T-helper 2 cell treated with Interferon-gamma antibody and Interleukin-4, amounts not matched to agents 100 ng/mL and 5 ng/mL, for 36 hours (primary cell): Measurements from ENCODE around the gene NDUFV1. TPM values are rescaled to one million over a fixed set of nuclear protein-coding genes. Genes with fewer than 3 reads are reported as not detected.

Experiments used
- intact Hi-C: fragments of 100-400 bp; cut with micrococcal nuclease; formaldehyde crosslinking; loops from one replicate; pipeline ENCODE4 v1.15.1; 2023
- total RNA-seq: library from RNA; stranded (reverse); gene quantifications from 2 replicates; pipeline ENCODE4 v1.2.3, GENCODE V29; 2022

Gene NDUFV1
- total RNA-seq, 1 donor from 2014 or later = 219 TPM

DNA sequence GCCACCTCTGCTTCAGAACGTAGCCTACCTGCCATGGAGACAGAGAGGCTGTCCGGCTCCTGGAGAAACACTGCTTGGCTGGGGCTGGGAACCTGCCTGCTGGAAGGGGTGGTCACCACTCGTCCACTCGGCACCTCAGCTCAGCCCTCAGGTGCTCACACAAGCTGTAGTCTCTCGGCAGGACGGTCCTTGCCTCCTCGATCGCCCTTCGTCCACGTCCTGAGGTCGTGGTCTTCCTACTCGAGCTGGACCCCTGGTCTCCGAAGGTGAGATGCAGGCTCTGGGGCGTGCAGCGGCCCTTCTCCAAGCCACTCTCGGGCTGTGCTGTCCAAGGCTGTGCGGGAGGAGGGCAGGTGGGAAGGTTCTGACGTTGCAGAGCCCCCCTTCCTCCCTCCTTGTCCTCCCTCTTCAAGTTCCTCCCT lies 32.7 kb downstream of the NDUFV1 start, which contains the start of gene TBX10:
Gene TBX10, minus strand, starts transcription at position 326 of the 422 bp plus-strand sequence. Its CDS starts 291 bp downstream, at position 35.
- intact Hi-C loops = no loop called here

DNA sequence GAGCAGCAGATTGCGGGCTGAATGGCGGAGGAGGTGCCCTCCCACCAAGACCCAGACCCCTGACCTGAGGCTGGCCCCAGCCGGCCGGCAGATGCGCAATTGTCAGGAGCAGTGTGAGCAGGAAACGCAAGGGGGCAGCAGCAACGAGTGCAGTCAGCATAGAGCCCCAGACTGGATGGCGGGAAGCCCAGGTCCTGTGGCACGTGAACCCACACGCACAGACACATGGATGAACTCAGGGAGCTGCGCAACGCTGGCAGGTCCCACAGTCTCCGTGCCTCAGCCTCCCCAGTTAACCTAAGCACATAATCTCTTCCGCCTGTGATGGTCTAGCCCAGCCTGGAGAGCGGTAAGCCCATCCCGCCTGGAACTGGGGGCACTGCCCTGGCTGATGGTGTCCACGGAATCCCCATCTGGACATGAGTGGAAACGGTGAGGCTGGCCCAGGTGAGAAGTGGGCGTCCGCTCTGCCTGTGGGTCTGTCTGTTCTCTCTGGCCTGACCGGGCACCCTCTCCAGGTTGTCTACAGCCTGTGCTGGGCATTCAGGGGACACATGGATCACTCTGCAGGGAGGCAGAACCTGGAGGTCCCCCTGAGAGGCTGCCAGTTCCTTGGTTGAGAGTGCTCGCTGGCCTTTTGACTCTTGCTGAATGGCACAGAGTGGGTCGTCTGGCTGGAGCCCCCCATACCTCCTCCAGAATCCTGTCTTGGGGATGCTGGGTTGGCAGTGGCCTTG lies 33.5 kb downstream of the NDUFV1 start:
- intact Hi-C loops = no loop called here

DNA sequence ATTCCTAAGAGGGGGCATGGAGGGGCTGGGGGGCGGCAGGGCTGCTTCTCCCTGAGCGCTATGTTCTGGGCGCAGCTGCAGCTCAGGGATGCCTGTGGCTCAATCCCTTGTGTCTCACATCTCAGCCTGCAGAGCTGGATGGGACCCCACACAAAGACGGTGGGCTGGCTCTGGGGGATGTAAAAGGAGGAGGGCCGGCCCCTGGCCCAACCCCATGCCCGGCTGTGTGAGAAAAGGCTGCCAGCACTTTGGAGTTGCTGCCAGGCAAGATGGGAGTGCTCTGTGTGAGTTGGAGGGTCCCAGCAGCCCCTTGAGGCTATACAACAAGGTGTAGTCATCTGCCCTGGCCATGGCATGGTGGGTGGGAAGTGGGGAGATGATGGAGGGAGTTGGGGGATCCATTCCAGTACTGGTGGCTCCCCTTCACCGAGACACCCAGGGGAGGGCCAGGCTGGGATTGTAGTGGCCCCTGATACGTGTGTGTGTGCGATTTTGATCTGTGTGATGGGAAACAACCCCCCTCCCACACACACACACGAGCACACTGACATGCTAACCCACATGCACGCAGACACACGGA lies 34.1 kb downstream of the NDUFV1 start:
- intact Hi-C loops = no loop called here

DNA sequence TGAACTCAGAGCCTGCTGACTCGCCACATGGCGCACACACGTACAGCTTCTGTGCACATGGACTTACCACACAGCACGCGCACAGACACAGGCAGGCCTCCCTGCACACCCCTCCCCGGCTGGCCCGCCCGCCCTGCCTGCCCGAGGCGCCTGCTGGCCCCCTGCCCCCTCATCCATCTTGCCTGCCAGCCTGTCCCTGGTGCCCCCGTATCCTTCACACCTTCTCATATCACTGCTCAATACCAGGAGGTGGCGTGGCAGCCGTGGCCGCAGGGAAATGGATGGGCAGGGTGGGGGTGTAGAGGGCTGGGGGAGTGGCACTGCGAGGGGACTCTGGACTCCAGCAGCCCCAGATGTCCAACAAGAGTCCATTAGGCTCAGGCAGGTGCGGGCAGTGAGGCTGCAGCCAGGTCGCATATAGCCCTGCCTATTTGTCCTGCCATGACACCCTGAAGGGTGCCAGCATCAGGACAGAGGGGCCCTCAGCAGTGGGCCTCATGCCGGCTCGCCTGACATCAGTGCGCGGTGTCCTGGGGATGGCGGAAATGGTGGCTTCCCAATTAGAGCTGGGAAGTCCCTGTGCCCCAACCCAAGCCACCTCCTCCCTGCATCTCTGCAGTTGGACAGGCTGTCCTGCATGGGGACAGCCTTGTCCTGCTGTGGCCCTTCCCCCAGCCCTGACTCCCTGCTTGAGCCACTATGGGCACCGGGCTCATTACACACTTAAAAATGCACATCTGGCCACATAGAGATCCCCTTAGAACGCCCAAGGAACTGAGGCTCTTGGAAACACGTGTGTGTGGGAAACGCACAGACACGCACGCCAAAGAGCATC lies 34.8 kb downstream of the NDUFV1 start:
- intact Hi-C loops = no loop called here

DNA sequence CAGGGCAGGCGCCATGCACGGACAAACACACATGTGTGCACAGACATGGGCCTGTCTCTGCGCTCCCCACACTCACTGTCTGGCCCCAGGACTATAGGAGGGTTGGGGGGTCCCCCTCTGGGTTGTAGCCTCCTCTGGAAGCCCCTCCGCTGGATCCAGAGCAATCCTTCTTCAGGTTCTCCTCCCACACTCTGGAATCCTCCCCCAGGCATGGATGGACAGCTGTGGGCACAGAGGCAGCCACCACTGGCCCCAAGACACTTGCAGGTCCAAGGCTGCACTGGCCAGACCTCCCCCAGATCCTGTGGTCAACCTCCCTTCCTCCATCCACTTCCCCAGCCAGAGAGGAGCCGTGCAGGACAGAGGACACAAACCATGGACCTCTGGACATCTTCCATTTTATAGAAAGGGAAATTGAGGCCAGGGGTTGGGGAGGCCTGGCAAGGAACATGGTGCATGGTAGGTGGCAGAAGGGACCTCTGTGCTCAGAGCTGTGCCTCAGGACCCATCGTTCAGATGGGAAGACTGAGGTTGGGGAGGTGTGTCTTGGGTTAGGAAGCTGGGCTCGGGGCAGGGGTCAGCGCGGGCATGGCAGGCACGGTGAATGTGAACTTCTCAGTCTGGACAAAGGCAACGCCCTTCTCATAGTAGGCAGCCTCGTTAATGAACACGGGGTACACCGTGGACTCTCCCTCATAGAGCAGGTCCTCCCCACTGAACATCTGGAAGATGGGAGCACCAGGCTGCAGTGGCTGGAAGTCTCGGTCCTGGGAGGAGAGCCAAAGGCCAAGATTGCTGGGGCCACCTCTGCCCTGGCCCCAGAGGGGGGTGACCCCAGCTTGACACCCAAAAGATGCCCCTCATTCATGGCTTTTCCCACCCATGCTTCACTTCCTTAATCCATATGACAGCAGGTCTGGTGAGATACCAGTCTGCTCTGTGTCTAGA lies 35.7 kb downstream of the NDUFV1 start:
- intact Hi-C loops = no loop called here

DNA sequence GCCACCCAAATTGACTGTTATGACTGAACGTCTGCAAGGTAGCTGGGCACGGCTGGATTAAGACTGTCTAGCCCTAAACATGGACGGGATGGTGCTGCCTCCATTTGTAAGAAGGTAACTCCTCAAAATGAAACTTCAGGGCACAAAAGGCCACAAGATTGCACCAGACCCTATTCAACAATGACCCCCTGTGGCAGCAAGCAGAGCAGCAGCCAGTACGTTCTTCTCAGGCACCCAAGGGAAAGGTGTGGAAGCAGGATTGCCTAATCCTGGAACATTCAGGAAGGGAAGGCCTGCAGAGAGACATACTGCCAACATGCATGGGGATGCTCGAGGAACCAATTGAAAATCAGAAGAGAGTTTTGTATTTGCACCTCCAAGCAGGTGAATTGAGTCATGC lies 37.3 kb downstream of the NDUFV1 start:
- intact Hi-C loops = no loop called here

DNA sequence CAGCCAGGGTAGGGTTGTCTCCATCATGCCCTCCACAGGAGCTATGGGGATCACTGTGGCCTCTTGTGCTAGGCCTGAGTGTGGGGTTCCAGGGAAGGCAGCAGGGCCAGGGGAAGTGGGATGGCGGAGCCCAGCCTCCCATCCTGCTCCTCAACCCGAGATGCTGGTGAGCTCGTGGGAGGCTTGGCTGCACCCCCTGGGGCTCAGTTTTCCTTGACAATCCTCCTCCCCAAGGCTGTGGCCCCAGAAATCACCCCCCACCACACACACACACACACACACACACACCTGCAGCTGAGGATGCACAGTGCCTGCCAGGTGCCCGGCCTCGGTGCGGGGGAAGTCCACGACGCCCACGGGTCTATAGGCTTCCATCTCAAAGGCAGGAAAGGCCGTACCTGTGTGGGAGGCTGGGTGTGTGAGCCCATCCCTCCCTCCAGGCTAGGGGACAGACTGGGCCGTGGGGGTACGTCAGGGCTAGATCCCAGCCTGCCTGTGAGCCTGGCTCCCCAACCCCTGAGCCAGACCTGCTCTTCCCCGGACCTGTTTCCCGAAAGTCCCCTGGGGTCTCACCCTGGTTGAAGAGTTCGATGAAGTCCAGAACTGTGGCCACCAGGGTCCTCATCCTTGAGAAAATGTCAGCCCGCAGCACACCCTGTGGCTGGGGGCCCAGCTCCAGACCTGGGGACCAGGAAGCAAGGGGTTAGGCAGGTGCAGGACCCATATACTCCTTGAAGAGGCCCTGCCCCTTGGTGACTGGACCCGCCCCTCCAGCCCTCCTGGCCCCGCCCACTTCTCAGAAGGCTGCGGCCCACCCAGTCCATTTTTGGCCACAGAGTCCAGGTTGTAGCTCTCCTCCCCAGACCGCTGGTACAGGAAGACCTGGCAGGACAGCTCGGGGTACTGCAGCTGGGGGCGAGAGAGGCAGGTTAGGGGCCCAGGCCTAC lies 38.0 kb downstream of the NDUFV1 start:
- intact Hi-C loops = no loop called here

DNA sequence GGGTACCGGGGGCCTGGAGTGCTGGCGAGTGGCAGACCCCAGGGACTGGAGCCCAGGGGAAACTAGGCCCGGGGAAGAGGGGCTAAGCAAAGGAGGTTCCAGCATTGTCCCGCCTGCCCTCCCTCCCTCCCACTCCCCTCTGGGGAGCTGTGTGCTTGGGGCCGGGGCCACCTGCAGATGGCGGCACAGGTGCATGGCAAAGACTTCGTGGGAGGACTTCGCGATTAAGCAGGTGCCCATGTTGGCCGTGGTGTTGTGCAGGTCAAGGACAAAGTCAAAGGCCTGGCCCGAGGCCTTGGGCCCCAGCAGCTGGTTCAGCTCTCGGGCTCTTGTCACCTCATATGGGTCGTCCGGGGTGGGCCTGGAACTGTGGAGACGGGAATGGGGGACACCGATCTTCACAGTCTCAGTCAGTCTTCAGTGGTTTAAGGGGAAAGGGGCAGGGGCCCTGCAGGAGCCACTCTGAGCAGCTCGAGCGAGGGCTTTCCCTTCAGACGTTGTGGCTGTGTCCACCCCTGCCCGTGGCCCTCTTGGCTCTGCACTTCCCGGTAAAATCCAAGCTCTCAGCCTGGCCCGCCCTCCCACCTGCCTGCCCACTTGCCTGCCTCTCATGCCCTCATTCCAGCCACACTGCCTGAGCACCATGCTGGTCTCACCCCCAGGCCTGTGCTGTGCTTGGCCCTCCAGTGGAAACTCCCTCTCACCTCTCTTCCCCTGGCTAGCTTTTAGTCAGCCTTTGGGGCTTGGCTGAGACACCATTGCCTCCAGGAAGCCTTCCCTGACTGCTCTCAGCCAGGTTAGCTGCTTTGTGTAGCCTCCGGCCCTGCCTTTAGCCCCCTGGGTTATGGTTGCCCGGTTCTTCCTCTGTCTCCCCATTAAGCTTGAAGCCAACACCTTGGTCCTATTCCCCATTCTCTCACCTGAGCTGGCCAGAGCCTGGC lies 39.1 kb downstream of the NDUFV1 start:
- intact Hi-C loops = no loop called here

DNA sequence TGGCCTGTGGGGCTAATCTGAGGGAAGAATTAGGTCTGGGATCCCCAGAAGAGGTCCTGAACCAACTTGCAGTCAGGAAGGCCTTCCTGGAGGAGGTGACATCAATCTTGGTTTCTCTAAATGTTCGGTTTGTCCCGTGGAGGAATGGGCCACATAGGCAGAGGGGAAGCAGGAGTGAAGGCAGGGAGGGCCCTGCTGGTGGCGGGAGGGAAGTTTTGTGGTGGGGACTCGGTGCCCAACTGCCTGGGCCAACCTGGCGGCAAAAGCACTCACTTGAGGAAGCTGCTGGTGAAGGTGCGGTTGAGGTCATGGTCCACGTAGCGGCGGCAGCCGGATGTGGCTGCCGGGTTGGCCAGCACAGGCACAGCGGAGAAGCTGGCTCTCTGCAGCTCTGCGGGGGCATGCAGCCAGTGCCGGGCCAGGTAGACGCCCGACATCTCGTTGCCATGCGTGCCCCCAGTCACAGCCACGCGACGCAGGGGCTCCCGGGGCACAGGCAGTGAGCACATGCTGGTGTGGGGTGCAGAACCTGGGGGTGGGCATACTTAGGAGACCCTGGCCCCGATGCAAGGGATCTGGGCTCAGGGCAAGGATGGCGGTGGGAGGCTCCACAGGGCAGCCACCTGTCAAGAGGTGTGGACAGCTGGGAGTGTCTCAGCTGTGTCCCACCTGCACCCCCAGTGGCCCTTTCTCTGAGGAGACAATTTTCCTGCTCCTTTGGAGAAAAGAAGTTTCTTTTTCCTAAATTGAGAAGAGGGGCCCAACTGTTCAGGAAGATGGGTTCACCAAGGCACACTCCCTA lies 40.0 kb downstream of the NDUFV1 start:
- intact Hi-C loops = no loop called here

DNA sequence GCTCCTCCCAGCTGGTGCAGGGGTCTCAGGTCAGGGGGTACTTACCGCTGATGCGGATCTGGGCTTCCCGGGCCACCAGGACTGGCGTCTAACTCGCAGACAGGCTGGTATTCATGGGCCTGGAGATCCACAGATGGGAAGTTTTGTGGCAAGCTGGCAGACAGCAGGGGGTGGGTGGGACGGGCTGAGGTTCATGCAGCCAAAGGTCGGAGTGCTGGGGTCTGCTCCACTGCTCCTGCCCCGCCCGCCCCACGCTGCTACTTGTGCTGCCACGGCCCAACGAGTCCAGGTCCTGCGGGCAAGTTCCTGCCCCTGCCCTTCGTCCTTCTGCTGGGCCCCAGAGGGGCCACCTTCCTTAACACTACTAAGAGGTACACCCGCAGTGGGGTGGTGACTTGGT lies 40.7 kb downstream of the NDUFV1 start:
- intact Hi-C loops = no loop called here

DNA sequence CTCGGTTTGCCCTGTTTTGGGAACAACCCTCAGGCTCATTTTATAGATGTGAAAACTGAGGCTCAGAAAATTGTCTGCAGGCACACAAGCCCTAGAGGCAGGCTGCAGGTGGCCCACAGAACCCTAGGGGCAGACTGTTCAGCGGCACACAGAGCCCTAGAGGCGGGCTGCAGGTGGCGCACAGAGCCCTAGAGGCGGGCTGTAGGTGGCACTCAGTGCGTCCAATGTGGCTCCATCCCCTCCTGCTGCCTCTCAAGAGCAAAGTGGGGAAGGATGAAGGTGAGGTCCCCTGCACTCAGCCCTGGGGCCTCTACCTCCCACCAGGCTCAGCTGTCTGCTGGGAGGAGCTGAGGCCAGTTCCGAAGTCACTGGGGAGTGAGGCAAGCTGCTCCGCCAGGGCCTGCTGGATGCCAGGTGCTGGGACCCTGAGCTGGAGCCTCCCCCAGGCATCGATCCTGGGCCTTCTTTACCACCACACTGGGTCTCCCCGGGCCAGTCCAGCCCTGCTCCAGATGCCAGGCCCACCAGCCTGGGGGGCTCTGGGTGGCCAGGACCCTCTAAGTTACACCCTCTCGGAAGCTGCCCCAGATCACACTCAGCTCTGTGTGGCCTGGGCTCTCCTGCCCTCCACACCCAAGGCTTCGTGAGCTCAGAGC lies 41.5 kb downstream of the NDUFV1 start:
- intact Hi-C loops = no loop called here

DNA sequence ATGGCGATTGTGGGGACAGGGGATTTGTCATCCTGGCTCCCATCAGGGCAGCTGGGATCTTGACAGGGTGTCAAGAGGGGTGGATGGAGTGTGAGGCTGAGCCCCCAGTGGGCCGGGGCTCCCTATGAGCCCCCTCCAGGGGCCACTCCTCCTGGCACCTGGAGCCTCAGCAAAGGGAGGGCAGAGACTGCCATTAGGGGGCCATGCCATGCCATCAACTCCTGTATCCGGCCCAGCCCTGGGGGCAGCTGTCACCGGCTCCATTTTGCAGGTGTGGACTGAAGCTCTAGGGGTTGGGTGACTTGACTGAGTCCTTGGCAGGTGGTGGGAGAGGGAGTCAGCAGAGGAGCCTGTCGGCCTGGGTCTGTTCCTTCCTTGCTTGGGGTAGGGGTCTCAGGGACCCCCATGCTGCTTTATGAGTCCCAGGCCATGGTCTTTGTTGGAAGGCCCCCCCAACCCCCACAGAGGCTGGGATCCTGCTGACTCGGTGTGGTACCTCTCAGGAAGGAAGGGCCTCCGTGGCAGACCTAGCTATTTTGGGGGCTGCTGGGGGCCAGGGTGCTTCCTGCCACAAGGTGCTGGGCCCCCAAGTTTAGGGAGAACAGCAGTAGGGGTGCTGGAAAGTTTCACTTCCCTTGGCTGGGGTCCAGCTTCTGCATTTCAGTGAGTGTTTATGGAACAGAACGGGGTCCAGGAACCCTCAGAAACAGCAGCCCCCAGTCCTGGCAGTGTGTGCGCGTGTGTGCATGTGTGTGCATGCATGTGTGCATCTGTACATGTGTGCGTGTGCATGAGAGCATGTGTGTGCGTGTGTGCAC lies 42.3 kb downstream of the NDUFV1 start:
- intact Hi-C loops = no loop called here

DNA sequence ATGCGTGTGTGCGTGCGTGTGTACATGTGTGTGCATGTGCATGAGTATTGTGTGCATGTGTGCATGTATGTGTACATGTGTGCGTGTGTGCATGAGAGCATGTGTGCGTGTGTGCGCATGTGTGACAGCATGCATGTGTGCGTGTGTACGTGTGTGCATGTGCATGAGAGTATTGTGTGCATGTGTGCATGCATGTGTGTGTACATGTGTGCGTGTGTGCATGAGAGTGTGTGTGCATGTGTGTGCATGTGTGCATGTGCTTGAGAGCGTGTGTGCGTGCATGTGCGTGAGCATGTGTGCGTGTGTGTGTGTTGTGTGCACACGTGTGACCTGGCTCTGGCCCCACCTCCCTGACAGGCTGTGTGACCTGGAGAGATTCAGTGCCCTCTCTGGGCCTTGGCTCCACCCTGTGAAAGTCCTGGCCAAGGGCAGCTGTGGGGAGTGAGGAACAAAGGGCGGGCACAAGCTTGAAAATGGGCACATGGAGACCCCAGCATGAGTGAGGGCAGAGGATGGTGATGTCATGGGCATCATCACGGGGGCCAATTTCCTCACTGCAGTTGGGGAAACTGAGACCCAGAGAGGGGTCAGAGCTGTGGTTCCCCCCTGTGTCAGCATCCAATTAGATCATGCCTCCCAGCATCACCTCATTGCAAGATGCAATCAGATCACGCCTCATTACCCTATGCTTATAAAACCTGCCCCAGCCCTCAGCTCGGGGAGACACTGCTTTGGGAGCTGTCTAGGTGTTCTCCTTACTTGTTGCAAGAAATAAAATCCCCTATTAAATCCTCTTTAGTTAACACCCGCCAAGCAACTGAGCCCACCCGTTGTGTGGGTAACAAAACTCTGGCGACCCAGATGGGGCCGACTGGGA lies 43.1 kb downstream of the NDUFV1 start:
- intact Hi-C loops = no loop called here

DNA sequence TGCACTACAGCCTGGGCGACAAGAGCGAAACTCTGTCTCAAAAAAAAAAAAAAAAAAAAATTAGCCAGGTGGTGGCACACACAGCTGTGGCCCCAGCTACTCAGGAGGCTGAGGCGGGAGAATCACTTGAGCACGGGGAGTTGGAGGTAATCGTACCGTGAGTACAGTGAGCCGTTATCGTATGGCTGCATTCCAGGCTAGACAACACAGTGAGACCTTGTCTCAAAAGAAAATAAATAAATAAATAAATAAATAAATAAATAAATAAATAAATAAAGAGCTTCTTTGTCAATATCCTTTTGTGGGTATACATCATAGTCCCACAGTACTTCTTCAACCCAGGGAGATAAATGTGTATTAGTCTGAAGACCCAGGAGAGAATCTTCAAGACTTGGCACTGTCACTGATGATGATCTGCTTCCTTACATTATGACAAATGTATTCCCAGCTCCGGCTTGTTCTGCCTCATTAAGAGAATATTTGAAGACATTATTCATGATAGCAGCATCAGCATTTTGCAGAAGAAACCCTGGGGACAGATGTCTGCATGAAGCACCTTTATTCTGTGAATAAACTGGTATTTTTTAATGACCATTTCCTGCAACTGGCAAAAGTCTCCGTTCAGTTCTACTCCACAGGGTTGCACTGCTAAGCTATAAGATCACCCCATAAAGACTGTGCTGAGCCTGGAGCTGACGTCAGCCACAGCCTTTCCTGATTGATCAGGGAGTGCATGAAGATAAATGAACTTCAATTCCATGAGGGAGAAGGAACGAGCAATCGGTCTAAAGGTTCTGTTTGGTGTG lies 45.4 kb downstream of the NDUFV1 start:
- intact Hi-C loops = no loop called here
